Amniotic stem cell (primary cell): ENCODE measurements around the gene SORCS2.

ENCODE experiments used
- DNase-seq: peaks from one replicate; lab custom pipeline; 2025; lab: John Stamatoyannopoulos, UW

The SORCS2 gene

GRCh38 chr4:7224001-7224400 lies 31.7 kb downstream of the SORCS2 start:
- no peak for DNase-seq

- DNase-seq, result no peak
Measured at GRCh38 chr4:7224878-7225533, 32.7 kb downstream of the SORCS2 start.

- DNase-seq, result no peak
Measured at GRCh38 chr4:7226439-7226838, 34.1 kb downstream of the SORCS2 start.

GRCh38 chr4:7227008-7227407 lies 34.7 kb downstream of the SORCS2 start:
- no peak for DNase-seq

GRCh38 chr4:7228734-7229133 lies 36.4 kb downstream of the SORCS2 start:
- DNase-seq, result no peak

GRCh38 chr4:7232061-7232650 lies 39.8 kb downstream of the SORCS2 start:
- no peak for DNase-seq

- DNase-seq, result no peak
Measured at GRCh38 chr4:7233006-7233580, 40.8 kb downstream of the SORCS2 start.

- no peak for DNase-seq
Measured at GRCh38 chr4:7233601-7234000, 41.3 kb downstream of the SORCS2 start.

- DNase-seq, result no peak
Measured at GRCh38 chr4:7234355-7235029, 42.2 kb downstream of the SORCS2 start.

GRCh38 chr4:7235030-7235380 lies 42.7 kb downstream of the SORCS2 start:
- no peak for DNase-seq

- no peak for DNase-seq
Measured at GRCh38 chr4:7236847-7237246, 44.5 kb downstream of the SORCS2 start.

GRCh38 chr4:7237873-7238272 lies 45.5 kb downstream of the SORCS2 start:
- no peak for DNase-seq

- DNase-seq, result no peak
Measured at GRCh38 chr4:7238300-7238960, 46.1 kb downstream of the SORCS2 start.

- no peak for DNase-seq
Measured at GRCh38 chr4:7239101-7239820, 46.9 kb downstream of the SORCS2 start.

GRCh38 chr4:7239844-7240243 lies 47.5 kb downstream of the SORCS2 start:
- no peak for DNase-seq

- DNase-seq, result no peak
Measured at GRCh38 chr4:7240306-7240705, 48.0 kb downstream of the SORCS2 start.

GRCh38 chr4:7241597-7242125 lies 49.3 kb downstream of the SORCS2 start:
- DNase-seq, result no peak

GRCh38 chr4:7242766-7243165 lies 50.4 kb downstream of the SORCS2 start:
- DNase-seq, result no peak

GRCh38 chr4:7243609-7244330 lies 51.4 kb downstream of the SORCS2 start:
- no peak for DNase-seq

- no peak for DNase-seq
Measured at GRCh38 chr4:7244331-7244665, 52.0 kb downstream of the SORCS2 start.

GRCh38 chr4:7244751-7245320 lies 52.5 kb downstream of the SORCS2 start:
- no peak for DNase-seq
